HPDE6-E6E7 (cell line): ENCODE data around the gene MPDU1.
"Not testable (repeated sequence)": the region's sequence is repeated elsewhere in the genome, so short reads cannot be mapped to it uniquely, and the experiment has no call there.

Experiments used
- DNase-seq: peaks from one replicate; pipeline ENCODE4 v3.0.0; 2011; ENCODE audit warnings: missing footprints; ENCODE audit errors: extremely low spot score

MPDU1 gene

DNA sequence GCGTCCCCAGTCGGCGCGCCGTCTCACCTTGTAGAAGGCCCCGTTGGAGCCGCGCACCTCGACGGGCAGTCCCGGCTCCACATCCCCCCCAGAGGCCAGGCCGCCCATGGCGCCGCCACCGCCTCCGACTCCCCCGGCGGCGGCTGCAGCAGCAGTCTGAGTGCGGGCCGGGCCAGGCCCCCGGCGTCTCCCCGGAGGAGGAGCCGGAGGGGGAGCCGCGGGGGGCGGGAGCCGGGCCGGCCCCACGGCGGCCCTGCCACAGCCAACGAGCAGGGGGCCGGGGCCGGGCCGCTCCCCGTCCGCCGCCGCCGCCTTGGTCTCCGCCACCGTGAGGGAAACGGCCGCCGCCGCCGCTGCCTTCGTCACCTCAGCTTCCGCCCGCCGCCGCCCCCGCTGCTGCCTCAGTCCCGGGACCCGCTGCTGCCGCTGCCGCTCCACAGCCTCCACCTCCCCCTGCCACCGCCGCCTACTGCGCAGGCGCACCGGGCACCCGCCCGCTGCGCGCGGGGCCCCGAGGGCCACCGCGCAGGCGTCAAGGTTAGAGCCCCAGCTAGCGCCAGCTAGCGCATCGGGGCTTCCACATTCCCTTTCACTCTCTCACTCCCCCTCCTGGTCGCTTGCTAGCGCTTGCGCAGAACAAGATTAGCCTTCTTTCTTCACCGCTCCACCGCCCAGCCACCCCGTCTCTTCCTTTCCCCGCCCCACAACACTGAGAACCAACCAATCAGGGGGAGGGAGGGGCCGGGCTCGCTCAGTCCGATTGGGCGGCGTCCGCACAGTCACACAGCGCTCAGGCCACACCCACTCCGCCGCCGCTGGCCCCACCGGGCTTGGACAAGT is 31.0 kb downstream of the MPDU1 start, which contains the start of gene FXR2:
Gene FXR2 (minus strand): TSS at position 473 of the 840 bp plus-strand sequence. CDS start 365 bp downstream, at position 108.
- DNase-seq = peak; percentile 100

DNA sequence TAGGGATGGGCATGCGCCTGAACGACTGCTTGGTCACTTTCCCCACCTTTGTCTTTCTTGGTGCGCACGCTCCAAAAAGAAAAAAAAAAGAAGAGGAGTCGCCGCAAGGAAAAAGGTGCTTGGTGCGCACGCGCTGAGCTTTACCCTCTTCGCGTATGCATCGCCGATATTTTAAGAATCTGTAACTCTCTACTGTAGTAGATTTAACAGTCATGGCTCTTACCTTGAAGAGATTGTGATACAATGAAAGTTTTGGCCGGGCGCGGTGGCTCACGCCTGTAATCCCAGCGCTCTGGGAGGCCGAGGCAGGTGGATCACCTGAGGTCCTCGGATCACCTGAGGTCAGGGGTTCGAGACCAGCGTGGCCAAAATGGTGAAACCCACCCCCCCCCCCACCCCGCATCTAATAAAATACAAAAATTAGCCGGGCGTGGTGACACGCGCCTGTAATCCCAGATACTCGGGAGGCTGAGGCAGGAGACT is 31.7 kb downstream of the MPDU1 start:
- DNase-seq = no peak

DNA sequence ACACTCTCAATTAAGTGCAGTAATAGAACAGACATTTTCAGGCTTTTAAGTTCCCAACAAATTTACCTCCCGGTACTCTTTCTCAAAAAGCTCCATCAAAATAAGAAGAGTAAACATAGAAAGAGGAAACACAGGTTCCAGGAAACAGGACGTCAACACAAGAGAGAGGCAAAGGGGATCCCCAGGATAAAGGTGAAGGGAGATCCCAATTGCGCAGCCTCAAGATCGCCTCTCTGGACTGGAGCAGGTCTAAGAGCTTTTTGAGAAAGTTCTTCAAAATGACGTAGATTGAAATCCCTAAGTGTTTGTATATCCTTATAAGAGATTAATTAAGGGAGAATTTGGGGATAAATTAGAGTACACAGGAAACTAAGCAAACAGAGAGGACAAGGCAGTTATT is 35.0 kb downstream of the MPDU1 start:
- DNase-seq = no peak

DNA sequence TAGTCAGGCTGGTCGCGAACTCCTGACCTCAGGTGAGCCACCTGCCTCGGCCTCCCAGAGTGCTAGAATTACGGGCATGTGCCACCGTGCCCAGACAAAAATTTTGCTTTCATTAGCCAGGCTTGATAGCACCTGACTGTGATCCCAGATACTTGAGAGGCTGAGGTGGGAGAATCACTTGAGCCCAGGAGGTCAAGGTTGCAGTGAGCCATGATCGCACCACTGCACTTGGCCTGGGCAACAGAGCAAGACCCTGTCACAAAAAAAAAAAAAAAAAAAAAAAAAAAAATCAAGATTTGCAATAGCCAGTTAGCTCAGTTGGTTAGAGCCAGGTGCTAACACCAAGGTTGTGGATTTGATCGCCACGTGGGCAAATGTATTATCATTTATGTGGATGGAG is 37.2 kb downstream of the MPDU1 start:
- no peak for DNase-seq

DNA sequence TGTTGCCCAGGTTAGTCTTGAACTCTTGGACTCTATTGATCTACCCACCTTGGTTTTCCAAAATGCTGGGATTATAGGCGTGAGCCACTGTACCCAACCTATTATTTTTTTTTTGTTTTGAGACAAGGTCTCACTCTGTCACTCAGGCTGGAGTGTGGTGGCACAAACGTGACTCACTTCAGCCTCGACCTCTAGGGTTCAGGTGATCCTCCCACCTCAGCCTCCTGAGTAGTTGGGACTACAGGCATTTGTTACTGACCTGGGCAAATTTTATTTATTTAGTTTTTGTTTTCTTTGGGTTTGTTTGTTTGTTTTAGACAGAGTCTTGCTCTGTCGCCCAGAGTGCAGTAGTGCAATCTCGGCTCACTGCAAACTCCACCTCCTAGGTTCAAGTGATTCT is 40.0 kb downstream of the MPDU1 start:
- DNase-seq = no peak

DNA sequence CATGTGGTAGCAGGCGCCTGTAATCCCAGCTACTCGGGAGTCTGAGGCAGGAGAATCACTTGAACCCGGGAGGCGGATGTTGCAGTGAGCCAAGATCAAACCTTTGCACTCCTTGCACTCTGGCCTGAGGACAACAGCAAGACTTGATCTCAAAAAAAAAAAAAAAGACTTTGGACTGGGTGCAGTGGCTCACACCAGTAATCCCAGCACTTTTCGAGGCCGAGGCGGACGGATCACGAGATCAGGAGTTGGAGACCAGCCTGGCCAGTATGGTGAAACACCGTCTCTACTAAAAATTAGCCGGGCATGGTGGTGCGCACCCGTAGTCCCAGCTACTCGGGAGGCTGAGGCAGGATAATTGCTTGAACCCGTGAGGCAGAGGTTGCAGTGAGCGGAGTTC is 42.1 kb downstream of the MPDU1 start:
- DNase-seq = not testable (repeated sequence)

DNA sequence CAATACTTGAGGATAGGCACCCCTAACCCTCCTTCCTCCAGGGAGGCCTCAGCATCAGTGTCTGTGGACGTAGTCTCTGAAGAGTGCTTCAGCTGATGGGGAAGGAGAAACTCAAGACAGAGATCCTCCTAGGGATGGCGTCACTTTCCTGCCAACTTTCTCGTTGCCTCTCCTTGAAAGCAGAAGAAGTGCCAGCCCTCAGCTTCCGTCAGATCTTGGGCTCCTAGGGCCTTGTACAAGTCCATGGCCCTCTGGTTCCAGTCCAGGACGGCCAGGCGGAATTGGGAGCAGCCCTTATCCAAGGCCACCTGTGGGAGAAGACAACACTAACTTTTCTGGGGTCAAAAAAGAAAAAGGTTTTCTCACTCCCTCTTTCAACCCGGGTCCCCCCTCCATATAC is 42.7 kb downstream of the MPDU1 start:
- no peak for DNase-seq

DNA sequence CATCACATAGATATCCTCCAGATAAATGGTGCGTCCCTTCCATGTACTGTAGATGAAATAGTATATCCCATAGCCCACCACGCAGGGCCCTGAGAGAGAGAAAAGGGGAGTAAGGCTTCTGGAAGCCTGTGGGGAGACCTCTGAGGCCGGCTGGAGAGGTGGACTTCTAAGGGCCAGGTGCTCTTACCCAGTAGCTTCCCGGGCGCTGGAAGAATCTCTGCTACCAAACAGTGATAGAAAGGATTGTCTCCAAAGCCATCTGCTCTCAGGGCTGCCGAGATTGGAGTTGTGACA is 43.3 kb downstream of the MPDU1 start:
- no peak for DNase-seq

DNA sequence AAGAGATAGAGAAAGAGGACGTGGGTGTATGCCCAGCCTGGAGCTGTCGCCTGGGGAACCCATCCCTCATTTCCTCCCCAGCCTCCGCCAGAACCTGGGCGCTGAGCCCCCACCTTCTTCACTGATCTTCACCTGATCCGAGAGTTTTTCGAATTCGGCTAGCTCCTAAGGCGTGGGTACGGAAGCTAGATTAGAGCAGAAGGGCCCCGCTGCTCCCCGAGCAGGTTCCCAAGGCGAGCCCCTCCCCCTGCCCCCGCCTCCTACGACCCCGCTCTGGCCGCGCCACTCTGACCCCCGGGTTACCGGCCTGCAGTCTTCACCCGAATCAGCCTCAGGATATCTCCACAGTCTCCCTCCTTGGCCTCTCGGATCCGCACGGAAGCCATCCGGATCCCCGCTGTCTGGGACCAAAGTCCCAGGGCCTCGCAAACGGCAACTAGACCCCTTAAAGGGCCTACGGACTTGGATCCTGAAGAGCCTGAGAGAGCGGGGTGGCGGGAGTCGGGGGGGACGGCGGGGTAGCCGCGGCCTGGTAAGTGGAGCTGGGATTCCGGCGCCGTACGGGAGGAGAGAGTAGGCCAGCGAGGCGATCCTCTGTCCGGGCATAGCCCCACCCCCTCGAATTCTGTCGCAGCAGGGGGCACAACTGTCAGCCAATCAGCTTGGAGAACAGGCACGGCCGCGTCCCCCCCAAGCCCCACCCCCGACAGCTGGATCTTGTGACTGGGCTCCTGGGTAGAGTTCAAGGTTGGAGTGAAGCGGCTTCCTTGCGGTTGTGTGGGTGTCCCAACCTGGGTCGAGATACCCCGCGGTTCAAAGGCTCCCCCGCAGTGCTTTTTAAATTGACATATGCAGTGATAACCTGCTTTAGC is 43.8 kb downstream of the MPDU1 start, which contains the start of gene SAT2:
Gene SAT2 (minus strand): TSS at position 572 of the 872 bp plus-strand sequence. CDS start 186 bp downstream, at position 386.
- DNase-seq = peak; percentile 93

DNA sequence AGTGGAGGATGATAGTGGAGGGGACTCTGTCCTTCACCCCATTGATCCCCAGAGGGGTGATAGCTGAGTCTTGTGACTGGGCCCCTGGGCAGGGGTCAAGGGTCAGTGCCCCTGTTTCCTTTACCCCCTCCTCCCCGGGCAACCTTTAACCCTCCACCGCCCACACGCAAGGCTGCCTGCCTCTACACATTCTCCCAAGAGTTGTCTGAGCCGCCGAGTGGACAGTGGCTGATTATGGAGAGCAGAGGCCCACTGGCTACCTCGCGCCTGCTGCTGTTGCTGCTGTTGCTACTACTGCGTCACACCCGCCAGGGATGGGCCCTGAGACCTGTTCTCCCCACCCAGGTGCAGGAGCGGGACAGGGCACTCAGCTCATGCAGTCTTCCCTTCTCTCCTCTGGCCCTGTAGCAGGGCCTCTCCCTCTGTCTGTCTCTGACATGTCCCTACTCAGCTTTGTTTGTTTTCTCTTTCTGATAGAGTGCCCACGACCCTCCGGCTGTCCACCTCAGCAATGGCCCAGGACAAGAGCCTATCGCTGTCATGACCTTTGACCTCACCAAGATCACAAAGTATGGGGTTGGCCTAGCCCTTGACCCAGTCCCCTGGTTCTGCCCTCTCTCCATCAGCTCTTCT is 46.4 kb downstream of the MPDU1 start, which contains the start of gene SHBG:
Gene SHBG (plus strand): TSS at position 197 of the 633 bp plus-strand sequence. CDS start 38 bp downstream, at position 235.
- no peak for DNase-seq

DNA sequence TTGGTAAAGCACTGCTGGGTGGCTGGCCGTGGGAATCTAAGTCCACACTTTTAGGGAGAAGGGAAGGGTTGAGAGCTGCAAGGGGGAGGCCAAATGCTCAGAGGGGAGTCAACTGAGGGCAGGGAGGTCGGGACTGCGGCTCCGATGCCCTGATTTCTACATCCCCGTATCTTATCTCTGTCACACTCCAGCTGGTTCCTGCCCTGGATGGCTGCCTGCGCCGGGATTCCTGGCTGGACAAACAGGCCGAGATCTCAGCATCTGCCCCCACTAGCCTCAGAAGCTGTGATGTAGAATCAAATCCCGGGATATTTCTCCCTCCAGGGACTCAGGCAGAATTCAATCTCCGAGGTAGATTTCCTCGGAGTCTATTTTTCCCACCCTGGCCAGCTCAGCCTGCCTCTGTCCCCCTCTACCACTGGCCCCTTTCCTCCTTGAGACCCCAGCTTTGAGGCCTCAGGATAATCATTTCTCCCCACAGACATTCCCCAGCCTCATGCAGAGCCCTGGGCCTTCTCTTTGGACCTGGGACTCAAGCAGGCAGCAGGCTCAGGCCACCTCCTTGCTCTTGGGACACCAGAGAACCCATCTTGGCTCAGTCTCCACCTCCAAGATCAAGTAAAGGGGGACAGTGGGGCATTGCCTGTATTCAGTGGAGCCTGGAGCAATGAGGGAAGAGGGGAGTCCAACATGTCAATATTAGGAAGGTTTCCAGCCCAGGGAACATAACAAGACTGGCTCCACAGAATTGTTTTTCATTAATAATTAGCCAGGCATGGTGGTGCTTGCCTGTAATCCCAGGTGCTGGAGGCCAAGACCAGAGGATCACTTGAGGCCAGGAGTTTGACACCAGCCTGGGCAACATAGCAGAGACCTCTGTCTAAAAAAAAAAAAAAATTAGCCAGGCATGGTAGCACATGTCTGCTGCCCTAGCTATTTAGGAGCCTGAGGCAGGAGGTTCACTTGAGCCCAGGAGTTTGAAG is 48.0 kb downstream of the MPDU1 start:
- no peak for DNase-seq

DNA sequence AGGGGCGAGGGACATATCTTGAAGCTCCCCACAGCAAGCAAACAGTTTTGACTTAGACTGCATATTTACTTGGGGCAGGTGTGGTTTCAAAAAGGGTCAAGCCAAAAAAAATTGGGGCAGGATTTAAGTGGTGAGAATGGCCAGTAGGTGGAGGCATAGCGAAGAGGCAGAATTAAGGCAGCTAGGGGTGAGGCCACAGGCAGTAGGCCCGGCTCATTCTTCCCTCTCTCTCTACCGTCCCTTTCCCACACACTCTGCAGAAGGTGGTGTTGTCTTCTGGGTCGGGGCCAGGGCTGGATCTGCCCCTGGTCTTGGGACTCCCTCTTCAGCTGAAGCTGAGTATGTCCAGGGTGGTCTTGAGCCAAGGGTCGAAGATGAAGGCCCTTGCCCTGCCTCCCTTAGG is 48.8 kb downstream of the MPDU1 start:
- peak; percentile 51 for DNase-seq

DNA sequence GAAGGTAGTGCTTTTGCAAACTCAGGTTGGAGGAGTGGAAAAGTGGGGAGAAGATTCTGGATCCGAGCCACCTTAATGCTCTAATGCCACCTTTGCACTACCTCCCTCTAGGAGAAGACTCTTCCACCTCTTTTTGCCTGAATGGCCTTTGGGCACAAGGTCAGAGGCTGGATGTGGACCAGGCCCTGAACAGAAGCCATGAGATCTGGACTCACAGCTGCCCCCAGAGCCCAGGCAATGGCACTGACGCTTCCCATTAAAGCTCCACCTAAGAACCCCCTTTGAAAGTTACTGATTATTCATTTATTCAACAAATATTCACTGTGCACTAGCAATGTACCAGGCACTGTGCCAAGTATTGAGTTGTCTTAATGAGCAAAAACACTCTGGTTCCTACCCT is 49.4 kb downstream of the MPDU1 start:
- DNase-seq = no peak

DNA sequence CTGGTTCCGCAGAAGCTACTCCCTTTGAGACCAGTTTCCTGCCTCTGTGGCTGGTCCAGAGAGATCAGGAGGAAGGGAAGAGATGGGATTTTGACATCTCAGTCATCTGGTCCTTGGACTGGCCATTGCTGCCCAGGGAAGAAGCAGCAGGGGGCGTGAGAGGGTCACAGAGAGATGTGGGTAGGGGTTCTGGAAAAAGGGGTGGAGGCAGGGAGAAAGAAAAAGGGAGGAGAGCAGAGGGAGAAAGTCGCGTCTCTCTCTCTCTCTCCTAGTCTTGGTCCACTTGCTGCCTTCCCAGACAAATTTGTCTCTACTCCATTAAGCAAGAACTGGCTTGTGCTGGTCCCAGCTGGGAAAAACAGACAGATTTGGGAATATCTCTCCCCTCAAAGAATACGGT is 50.7 kb downstream of the MPDU1 start:
- DNase-seq = no peak

DNA sequence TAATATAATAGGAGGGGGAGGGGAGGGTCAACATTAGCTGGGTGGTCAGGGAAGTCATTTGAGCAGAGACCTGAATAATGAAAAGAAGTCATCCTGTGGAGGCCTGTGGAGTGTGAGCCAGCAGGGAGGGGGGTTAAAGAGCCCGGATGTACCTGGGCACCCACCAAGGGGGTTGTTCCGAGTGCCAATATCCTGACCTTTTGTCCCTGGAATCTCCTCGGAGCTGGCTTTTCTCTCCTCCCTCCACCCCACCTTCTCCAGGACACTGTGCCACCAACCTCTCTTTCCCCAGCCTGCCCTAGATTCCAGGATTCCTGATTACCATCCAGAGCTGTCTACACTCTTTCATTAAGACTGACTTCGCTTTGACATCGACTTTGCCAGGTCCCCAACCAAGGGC is 52.5 kb downstream of the MPDU1 start:
- DNase-seq = no peak
